GM18951 (cell line): ENCODE results near the gene SRRM4.

ENCODE experiments used
- POLR2A ChIP-seq: IDR thresholded peaks from 4 replicates; pipeline ENCODE4 v1.6.1; 2011; ENCODE audit warnings: mild to moderate bottlenecking; ENCODE audit not compliant: insufficient read length, insufficient read depth; ENCODE audit errors: extremely low read depth
- in situ Hi-C: fragments of 300-500 bp; cut with MboI; formaldehyde crosslinking; loops from one replicate; pipeline ENCODE4 v1.12.0; 2022; ENCODE audit warnings: low sequenced_read_pairs, mixed read lengths, inconsistent platforms; ENCODE audit not compliant: unreplicated experiment

The SRRM4 gene

DNA sequence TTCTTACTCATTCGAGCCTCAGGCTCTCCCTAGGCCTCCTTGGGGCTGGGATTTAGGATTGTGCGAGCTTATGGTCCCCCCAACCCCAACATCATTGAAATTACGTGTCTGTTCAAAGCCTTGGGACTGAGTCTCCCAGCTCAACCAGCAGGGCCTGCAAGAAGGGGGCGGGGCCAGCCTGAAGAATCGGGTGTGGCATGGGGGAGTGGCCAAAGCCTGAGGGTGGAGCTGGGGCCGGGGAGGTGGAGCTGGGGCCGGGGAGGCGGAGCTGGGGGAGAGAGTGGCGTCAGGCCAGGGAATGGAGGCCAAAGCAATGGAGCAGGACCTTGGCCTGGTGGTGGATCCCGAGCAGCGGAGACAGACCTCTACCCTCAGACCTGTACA, 173.1 kb downstream of the SRRM4 start:
- TF ChIP-seq POLR2A: no peak

DNA sequence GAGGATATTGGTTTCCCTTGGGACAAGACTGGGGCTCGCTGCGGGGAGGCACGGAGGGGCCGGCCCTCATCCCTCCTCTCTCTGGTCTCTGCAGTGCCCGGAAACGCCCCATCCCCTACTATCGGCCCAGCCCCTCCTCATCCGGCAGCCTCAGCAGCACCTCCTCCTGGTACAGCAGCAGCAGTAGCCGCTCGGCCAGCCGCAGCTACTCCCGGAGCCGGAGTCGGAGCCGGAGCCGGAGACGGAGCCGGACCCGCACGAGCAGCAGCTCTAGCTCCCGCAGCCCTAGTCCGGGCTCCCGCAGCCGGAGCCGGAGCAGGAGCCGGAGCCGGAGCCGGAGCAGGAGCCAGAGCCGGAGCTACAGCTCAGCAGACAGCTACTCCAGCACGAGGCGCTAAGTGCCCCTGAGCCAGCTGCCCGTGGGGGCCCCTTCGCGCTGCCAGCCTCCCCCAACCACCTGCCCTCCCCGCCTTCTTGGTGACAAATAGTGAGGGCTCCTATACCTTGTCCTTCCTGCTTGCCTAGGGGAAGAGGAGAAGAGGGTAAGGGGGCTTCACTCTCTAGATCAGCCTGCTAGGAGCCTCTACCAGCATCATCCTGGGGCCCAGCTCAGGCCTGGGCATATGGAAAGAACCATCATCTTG, 175.2 kb downstream of the SRRM4 start:
- in situ Hi-C loops: no loop called here
- no peak for TF ChIP-seq POLR2A

More for the DNA sequence above, 173.1 kb downstream of the SRRM4 start:
- in situ Hi-C loops: no loop called here

DNA sequence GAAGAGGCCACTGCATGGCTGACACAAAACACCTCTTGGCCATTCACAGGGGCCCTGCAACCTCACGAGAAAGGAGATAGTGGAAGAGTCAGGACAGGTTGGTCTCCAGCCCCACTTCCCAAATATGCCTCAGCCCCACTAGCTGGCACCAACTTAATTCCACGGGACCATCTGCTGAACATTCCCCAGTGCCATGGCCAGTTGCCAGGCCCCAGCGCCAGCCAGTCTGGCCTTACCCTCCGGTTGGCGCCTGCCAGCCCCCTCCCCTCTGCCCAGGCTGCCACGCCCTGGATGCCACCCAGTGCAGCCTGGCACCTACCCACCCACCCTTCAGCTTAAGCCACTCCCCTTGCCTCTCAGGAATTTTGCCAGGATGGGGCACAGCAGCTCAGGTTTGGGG, 176.2 kb downstream of the SRRM4 start:
- in situ Hi-C loops: no loop called here
- TF ChIP-seq POLR2A: no peak

DNA sequence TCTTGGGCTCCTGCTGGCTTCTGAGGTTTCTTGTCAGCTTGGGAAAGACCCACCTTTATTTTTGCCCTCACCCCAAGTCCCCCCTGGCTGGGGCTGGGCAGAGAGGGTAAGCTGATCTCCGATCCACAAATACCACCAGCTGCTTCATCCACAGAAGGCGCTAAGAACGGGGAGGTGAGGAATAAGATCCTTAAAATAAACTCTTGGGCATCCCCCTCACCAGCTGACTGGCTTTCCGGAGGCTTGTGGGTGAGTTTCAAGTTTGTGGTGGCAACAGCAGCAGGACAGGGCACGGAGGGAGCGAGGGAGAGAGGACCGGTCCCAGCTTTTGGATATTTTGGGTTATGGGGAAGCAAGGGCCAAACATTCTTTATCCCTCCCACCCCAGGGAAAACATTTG, 176.6 kb downstream of the SRRM4 start:
- in situ Hi-C loops: no loop called here
- no peak for TF ChIP-seq POLR2A

DNA sequence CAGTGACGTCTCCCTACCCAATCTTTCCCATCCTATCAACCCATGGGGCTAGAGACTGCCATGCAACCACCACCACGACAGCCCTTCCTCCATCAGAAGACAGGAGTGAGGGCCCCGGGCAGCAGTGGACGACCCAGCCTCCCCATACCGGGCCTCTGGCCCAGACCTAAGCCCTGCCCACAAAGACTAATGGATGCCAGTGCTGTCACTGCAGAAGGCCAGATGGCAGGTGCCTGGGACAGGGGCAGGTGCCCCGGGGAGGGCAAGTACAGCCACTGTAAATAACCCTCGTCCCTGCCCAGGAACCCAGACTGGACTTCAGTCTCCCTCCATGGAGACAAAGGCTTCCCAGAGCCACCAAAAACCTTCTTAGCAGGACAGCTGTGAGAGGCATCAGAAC, 177.1 kb downstream of the SRRM4 start:
- no peak for TF ChIP-seq POLR2A
- in situ Hi-C loops: no loop called here

DNA sequence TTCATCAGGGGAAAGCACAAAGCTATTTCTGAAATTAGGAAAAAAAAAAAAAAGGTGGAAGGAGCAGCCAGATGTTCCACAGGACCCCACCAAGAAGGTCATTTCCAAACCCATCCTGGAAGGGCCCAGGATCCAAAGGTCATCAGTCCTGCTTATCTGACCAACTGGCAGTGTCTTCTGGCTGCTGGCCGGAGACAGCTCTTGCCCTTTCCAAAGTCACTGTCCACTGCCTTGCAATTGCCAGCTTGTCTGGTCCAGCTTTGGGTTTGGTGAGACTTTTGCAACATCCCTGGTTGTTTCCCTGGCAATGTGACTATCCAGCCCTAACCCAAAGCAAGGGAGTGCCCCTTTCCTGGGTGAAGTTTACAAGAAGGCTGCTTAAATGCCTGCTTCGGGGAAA, 178.5 kb downstream of the SRRM4 start:
- no peak for TF ChIP-seq POLR2A
- in situ Hi-C loops: no loop called here

DNA sequence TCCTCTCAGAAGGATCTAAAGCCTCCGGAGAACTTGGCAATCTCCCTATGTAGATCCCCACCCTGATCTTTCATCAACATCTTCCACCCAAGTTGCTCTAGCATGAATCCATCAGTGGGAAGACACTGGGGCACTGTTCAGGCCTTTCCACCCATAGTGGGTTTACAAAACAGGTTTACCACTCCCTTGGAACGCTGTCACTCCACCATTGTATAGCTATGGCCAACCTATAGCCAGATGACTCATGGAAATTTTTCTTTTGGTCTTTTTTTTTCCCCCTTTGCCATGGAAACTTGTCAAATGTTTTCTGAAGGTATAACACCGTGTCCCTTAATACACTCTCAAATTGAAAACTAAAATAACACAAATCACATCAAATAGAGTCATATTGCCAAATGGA, 186.6 kb downstream of the SRRM4 start:
- in situ Hi-C loops: no loop called here
- no peak for TF ChIP-seq POLR2A

DNA sequence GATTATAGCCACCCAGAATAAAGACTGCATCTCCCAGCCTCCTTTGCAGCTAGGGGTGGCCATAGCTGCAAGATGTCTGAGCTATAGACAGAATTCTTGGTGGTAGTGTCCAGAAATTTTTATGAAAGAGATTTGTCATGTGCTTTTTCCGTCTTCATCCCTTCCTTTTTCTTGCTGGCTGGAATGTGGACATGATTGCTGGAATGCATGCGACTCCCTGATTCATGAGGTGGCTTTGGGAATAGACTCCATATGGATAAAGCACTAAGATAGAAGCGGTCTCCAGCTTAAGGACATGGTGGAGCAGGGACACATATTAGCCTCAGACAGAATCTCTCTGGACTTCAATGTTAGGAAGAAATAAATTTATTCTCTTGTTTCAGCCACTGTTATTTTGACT, 187.4 kb downstream of the SRRM4 start:
- no peak for TF ChIP-seq POLR2A
- in situ Hi-C loops: no loop called here

DNA sequence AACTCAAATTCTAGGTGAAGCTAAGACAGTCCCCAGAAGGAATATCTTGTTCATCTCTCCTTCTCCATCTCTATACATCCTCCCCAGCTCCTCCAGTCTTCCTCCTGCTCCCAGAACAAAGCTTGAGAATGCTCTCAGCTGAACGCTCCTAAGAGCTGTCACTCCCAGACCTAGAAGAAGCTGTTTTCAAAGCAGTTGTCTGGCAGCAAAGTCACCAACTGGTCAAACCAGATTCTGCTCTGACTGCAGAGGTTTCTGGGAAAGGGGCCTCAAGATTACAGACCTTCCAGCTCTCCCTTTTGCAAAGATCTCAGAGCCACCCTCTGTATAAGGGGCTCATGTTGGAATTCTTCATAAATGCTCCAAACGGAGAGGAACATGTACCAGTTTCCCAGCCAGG, 187.8 kb downstream of the SRRM4 start:
- no peak for TF ChIP-seq POLR2A
- in situ Hi-C loops: no loop called here

DNA sequence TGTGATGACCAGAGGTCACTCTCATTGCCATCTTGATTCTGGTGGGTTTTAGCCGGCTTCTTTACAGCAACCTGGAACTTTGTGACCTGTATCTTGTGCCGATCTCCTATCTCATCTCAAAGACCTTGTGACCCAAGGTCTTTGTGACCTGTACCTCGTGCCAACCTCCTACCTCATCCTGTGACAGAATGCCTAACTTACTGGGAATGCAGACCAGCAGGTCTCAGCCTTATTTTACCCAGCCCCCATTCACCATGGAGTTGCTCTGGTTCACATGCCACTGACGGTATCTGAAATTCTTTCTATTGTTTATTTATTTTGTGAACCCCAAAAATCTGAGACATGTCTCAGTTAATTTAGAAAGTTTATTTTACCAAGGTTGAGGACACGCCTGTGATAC, 189.9 kb downstream of the SRRM4 start:
- in situ Hi-C loops: no loop called here

DNA sequence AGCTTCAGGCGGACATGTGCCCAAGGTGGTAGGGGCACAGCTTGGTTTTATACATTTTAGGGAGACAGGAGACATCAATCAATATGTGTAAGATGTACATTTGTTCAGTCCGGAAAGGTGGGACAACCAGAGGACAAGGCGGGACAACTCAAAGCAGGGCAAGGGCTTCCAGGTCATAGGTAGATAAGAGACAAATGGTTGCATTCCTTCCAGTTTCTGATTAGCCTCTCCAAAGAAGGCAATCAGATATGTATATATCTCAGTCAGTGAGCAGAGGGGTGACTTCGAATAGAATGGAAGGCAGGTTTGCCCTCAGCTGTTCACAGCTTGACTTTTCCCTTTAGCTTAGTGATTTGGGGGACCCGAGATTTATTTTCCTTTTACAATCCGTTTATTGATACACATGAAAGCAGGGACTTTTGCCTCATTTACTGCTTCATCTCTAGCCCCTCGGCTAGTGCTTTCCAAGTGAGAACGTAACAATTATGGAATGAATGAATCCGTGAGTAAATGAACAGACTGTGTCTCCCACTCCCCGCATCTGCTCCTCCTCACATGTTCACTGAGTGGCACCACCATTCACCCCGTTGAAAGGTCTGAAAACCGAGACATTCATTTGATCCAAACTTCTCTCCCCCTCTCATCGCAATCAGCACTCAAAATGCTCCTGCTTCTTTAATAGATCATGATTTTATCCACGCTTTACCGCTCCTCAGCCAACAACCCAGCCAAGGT, 190.5 kb downstream of the SRRM4 start:
- in situ Hi-C loops: no loop called here
- no peak for TF ChIP-seq POLR2A

More for the DNA sequence above, 189.9 kb downstream of the SRRM4 start:
- no peak for TF ChIP-seq POLR2A

DNA sequence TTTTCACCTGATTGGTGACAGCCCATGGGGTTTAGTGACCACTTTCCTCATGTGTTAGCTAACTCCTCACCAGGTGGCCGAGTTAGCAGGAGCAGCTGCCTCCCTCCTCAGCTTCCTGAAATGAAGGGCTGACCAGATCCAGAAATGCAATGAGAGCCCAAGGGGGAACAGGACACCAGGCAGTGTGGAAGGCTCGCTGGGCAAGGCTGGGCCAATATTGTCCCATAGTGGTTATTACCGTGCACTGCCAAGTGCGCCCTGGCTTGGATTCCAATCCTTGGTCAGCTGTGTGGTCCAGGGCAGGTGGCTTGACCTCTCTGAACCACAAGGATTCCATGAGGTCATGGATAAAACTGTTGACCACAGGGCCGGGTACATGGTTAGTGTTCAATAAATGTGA, 193.7 kb downstream of the SRRM4 start:
- no peak for TF ChIP-seq POLR2A
- in situ Hi-C loops: no loop called here

DNA sequence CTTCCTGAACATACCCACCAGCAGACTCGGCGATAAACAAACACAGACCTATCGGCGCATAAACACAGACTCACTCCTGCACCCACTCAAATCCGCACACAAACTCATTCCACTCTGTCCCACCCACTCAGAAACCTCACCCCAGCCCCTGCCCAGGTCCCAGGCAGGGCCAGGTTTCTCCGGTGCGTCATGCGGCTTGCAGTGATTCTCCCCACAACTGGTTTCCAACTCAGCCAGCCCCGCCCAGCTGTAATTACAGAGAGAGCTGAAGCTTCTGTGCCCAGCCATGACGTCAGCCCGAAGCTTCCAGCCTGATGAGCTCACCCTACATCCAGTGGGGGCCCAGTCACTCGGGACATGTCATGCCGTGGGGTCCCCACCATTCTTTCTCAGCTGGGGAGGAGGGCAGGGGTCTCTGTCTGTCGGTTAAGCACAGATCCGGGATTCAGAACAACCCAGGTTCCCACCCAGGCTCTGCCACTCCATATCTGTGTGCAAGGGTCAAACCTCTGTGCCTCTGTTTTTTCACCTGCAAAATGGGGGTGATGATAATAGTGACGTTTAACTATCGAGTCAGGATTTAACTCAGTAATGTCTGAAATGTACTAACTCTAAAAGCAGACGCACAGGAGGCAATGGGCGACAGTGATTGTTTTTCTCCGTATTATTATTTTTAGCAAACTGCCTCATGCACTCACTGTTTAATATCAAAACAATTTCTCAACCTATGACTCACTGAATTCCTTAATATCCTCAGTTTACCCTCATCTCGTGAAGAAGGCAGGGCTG, 195.1 kb downstream of the SRRM4 start:
- in situ Hi-C loops: no loop called here
- TF ChIP-seq POLR2A: no peak

DNA sequence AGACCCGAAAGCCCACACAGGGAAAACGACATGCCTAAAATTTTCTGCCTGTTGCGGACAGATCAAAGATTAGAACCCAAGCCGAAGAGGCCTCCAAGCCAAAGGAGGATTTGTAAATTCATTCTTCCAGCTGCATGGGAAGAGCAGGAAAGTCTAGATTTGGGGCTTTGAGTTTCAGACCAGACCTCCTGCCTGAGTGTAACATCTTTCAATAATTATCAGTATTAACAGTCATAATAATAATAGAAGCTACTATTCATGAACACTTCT, 195.7 kb downstream of the SRRM4 start:
- no peak for TF ChIP-seq POLR2A
- in situ Hi-C loops: no loop called here
